ENCODE data around the gene LRBA.

GRCh38 chr4:151025759-151026158 lies 10.7 kb upstream of the LRBA start:
- TF ChIP-seq CTCF (IDR thresholded peaks at IDR 0.05; ENCODE audit: extremely low read depth in 1 of 2, insufficient read depth in 1 of 2, low read depth in 1 of 2, low read length in 2 of 2) (no peak), POLR2AphosphoS5 (IDR thresholded peaks at IDR 0.05; ENCODE audit: insufficient read depth, low read depth, low read length) (no peak), MAX (IDR thresholded peaks at IDR 0.05; ENCODE audit: insufficient read depth, insufficient read length) (no peak)
